Measurements from ENCODE around the gene DCAF12. TPM values are rescaled to one million over a fixed set of nuclear protein-coding genes. Genes with fewer than 3 reads are reported as not detected.

The DCAF12 gene
- total RNA-seq, 1 donor = 21.3 TPM

DNA sequence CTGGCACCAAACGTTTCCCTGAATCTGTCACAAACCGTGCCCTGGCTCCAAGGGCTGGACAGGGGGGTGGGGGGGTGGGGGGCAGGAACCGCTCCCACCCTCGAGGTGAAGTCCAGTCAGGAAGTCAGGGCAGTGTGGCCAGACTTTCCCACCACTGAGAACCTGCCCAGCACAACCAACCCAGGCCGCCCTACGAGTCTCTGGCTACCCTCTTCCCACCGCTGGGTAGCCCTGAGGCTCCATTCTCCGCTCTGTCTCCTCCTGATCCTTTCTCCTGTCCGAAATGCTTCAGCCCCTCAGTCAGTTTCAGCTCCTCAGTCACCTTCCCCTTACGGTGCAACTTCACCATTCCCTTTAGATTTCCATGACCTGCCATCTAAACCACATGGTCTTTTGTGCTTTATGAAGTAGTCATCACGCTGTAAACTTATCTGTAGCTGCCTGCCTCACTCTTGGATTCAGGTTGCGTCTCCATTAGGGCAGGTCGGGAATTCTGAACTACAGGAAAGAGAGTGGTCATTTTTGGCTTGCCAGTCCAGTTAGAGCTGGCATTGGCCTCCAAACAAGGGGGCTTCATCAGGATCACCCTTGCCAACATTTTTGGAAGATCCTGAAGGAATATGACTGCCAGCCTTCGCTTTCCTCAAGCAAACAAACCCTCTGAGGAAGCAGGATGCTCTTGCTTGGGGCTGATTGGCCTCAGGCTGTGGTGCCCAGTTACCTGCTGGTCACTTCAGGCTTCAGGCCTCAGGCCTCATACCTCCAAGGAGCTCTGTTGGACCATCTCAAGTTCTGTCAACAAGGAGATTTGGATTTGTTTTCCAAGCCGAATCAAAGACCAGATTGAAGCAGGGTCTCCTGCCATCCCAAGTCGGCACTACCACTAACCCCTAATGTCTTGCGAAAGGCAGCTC lies 794 bp upstream of the DCAF12 start:
- no peak for DNase-seq (ENCODE audit: low read depth in 2 of 3, low spot score in 2 of 3)

DNA sequence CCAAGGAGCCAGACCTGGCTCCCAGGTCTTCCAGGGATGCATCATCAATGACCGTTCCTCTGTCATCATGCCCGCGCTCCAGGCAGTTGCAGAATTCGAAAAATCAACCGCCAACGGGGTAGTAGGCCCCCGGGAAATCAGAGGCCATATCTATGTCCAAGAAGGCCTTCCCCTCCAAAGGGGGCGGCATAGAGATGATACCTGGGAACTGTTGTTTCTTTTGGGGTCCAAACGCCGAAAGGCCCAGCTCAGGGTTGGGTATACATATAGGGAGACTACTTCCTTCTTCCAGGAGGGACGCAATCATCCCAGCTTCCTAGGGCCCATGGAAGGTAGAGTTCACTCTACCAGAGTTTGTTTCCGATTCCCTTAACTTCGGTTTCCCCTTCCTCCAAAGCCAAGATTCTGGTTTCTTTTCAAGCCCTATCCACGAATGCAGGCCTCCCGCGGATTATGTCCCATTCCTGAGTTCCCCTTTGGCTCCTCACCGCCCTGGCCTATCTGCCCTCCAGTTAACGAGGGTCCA lies 754 bp downstream of the DCAF12 start:
- DNase-seq (ENCODE audit: low read depth in 2 of 3, low spot score in 2 of 3) = no peak

DNA sequence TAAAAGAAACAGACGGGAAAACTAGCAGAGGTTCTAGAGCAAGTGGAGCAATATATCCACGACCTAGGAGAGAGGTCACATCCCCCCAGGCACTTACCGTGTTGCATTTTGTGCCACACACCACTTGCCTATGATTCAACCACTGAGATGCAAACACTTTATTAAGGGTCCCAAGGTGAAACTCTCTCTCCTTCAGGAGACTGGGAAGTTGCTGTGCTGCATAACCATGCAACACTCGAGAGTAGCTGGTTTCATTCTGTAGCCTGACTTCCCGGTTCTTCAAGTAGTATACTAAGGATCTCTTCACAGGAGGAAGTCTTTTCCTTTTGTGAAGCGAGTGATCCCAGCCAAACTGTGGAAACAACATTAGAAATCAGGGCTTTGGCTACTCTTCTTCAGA lies 1.6 kb downstream of the DCAF12 start:
- DNase-seq (ENCODE audit: low read depth in 2 of 3, low spot score in 2 of 3) = no peak

DNA sequence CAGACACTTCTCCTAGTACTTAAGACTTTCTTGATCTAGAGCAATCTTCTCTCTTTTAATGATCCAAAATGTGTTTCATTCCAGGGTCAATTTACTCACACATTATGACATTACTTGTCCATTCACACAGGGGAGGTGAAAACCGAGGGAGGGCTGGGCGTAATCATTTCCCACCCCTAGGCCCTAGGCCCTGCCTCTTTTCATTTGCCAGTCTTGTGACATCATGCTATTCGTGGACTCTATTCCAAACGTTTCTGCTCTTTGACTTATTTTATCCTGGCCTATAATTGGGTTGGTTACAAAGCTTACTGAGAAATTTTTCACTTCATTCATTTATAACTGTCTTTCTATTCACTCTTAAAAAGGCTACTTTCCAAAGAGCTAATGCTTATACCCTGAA lies 2.4 kb downstream of the DCAF12 start:
- no peak for DNase-seq (ENCODE audit: low read depth in 2 of 3, low spot score in 2 of 3)

DNA sequence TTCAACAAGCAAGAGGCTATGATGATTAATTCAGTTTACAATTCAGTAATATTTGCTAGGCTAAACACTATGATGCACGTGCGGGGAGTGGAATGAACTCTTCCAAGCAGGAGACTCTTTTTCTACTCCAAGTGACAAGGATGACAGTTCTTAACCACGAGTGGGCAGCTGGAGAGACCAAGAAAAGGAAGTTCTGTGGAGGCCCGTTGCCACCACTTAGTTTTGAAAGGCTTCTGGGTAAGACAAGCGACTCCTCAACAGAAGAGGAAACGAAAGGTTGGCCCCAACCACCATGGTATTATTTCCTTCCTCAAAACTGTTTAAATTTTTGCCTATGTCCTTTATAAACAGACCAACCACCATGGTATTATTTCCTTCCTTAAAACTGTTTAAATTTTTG lies 2.8 kb downstream of the DCAF12 start:
- DNase-seq (ENCODE audit: low read depth in 2 of 3, low spot score in 2 of 3) = peak in 2 of 3 donors; percentile 87 to 95

DNA sequence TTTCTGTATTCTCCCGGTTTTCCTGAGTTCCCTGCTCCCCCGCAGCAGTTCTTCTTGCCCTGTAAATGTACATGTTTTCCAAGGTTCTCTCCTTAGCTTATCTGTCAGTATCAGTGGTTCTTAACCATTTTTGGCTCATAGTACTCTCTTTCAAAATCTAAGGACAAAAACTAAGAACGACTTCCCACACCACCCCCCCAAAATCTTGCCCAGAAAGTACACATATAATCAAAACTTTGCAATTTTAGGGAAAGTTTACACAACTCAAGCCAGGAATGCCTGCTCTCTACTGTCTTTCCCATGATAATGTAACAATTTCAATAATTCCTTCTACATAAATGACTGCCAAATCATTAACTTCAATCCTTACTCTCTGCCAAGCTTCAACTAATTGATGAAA lies 4.5 kb downstream of the DCAF12 start:
- DNase-seq (ENCODE audit: low read depth in 2 of 3, low spot score in 2 of 3) = no peak

DNA sequence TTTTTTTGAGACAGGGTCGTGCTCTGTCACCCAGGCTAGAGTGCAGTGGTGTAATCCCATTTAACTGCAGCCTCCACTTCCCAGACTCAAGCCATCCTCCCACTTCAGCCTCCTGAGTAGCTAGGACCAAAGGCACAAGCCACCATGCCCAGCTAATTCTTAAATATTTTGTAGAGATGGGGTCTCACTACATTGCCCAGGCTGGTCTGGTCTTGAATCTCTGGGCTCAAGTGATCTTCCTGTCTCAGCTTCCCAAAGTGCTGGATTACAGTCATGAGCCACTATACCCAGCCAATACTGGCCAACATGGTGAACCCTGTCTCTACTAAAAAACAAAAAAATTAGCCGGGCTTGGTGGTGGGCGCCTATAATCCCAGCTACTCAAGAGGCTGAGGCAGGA lies 6.8 kb downstream of the DCAF12 start:
- DNase-seq (ENCODE audit: low read depth in 2 of 3, low spot score in 2 of 3) = no peak

DNA sequence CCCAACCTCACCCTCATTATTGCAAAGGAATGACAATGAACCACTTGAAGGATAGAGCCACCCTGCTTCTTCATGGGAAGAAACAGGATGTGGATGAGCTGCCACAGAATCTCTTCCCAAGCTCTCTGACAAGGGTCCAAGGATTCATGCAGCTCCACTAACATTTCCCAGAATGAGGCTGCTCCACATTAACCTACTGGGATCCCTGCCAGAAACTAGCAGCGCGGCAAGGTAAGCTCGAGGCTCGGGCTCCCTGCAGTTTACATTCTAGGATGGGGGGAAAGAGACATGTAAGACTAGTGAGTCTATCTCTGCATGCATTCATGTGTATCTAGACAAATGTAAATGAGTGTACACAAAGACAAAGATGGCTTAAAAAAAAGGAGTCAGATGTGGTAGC lies 12.1 kb downstream of the DCAF12 start:
- DNase-seq (ENCODE audit: low read depth in 2 of 3, low spot score in 2 of 3) = no peak

DNA sequence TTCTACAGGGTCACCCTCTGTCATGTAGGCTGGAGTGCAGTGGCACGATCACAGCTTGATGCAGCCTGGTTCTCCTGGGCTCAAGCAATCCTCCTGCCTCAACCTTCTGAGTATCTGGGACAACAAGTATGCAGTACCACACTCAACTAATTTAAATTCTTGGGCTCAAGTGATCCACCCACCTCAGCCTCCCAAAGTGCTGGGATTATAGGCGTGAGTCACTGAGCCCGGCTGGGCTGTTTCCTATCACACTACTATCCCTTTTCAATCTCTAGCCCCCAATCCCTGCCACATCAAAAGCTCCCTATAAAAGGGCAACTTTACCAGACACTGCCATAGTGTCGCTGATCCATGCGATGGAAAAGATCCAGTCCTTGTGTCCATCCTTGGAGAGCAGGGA lies 20.4 kb downstream of the DCAF12 start:
- no peak for DNase-seq (ENCODE audit: low read depth in 2 of 3, low spot score in 2 of 3)

DNA sequence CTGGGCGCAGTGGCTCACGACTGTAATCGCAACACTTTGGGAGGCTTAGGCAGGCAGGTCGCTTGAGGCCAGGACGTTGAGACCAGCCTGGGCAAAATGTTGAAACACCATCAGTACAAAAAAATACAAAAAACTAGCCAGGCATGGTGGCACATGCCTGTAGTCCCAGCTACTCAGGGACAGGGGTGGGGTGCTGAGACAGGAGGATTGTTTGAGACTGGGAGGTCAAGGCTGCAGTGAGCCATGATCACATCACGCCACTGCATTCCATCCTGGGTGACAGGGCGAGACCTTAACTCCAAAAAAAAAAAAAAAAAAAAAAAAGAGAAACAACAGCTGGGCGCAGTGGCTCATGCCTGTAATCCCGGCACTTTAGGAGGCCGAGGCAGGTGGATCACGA lies 23.7 kb downstream of the DCAF12 start:
- no peak for DNase-seq (ENCODE audit: low read depth in 2 of 3, low spot score in 2 of 3)

DNA sequence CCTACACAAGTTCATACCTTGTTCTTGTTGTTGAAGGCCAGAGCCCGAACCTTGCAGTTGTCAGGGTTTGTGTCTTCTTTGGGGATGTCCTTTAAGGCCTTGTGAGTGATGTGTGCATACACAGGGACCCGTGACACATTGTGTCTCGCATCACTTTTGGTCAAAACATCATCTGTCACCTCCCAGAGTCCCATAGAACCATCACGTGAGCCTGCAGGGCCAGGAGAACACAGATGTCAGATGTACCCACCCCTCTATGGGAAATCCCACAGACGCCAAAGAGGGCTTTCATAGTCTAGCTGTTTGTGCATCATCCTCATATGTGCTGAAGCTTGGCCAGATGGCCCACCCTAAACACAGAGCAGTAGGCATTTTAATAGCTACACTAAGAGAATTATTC lies 28.2 kb downstream of the DCAF12 start:
- no peak for DNase-seq (ENCODE audit: low read depth in 2 of 3, low spot score in 2 of 3)

DNA sequence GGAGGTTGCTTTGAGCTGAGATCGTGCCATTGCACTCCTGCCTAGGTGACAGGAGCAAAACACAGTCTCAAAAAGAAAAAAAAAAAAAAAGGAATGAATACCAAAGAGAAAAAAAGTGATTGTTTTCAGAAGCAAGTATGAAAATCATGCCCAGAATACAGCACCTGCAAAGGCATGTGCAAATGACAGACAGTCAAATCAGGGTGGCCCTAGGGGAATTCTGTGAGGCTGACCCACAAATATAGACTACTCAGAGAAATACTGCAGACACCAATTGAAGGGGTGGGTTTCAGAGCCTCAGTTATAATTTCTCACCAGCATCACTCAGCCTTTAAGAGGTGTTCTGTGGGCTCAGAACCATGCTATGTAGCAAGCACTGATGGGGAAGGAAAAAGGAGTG lies 28.6 kb downstream of the DCAF12 start:
- DNase-seq (ENCODE audit: low read depth in 2 of 3, low spot score in 2 of 3) = no peak

DNA sequence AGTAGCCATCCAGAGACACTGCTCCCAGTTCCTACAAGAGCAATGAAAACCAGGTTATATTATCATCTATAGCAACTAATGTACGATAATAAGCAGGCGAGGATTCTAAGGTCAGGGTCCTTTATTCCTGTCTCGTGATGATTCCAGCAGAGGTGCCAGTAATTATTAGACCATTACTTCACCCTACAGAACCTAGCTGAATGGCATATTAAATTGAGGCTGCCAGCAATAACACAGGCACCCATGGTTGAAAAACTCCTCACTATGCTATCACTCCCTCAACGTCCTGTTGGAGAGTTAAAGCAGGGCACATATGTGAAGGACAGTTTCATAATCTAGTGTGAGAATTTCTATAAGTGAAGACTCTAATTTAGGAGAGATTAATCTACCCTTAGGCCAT lies 29.7 kb downstream of the DCAF12 start:
- DNase-seq (ENCODE audit: low read depth in 2 of 3, low spot score in 2 of 3) = no peak

DNA sequence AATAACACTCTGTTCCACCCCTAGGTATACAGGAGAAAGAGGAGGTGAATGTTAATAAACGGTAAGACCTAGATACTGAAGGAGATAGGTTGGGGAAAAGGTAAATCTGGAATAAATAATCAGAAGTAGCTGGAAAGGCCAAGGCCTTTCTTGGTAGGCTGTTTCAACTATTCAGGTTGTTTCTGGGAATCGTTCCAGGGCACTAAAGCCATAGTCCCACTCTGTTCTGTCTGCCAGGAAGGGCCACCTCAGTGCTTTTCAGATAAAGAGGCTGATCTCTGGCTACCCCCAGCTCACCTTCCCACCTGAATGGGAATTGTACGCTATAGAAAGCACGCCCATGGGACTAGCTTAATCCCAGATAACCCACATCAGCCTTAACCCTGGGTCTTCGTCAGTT lies 32.9 kb downstream of the DCAF12 start:
- DNase-seq (ENCODE audit: low read depth in 2 of 3, low spot score in 2 of 3) = no peak

DNA sequence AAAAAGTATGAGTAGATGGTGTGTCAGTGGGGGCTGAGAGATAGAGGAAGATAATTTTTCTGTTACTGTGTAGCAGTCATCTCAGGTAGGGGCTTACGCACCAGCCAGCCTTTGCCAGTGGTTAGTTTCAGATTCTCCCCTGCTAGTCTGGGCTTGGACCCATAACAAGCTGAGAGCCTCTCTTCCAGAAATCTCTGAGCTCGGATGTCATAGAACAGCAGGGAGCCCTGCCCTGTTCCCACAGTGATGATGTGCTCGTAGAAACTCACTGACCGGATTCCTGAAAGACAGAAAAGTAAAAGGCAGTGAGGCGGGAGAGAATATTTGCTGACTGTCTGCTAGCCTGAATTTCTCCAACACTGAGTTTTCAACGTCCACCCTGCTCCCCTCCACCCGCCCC lies 37.2 kb downstream of the DCAF12 start:
- DNase-seq (ENCODE audit: low read depth in 2 of 3, low spot score in 2 of 3) = no peak

DNA sequence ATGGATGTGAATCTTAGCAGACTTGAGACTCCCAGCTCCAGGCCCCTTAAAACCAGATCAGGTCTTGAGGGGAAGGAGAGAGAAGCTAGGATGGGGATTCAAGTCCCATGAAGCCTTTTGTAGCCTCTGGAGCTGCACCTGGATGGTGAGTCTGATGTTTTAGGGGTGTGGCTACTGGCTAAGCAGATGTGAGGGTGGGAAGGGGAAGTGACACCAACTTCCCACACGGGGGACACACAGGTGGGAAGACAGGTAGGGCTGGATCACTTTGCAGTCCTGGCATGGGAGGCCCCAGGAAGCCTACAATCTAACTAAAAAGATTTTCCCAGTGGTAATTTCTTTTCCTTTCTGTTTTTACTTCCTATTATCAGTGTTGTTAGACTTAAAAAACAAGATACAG lies 39.1 kb downstream of the DCAF12 start:
- no peak for DNase-seq (ENCODE audit: low read depth in 2 of 3, low spot score in 2 of 3)

DNA sequence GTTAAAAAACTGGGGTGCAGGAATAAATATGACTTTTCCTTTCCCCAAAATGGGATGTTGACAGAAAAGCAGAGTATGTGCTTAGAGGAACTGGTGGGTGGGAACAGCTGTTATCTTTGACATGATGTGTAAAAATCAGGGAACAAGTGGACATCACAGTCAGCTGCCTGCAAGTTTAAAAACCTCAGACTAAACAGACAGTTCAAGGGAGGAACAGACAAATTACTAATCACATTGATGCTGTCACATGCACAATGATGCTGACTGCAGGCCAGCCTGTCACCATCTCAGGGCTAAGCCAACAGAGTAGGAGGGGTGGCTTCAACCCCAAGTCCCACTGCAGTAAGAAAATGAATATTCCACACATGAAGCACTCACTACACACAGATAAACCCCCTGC lies 39.6 kb downstream of the DCAF12 start:
- no peak for DNase-seq (ENCODE audit: low read depth in 2 of 3, low spot score in 2 of 3)

DNA sequence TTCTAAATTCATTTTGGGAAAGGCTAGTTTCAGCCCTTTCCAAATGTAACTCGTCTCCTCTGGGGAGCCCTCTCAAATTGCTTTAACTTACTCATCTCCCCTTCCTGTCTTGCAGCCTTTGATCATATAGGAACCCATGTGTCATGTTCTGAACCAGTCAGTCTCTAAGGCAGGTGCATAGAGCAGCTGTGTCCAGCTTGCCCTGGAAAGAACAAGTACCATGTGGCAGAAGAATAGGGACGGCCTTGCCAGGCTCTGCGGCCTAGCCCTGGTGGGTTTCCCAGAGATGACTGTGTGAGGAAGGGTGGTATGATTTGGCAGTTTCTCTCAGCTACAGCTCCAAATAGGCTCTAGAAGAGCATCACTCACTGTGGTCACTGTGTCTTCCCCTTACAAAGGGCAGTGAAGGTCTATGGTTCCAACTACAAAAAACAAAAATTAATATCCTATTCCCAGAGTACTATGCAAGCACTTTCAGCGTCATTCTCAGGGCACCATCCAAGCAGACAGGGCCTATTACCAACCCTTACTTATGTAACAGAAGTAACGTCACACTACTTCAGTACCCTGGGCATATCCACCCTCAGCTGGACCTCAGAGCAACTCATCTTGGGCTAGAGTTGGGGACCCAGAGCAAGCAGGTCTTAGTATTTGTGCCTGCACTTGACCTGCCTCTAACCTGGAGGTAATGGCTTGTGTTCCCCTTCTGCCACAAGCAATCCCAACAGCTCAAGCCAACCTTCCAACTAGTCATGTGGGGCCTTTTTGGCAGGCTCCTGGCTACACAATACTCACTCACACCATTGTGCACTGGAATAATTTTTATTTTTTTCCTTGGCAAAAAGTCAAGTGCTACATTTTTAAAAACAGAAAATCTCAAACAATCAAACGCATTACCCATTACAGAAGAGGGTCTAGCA lies 40.7 kb downstream of the DCAF12 start:
- no peak for DNase-seq (ENCODE audit: low read depth in 2 of 3, low spot score in 2 of 3)

DNA sequence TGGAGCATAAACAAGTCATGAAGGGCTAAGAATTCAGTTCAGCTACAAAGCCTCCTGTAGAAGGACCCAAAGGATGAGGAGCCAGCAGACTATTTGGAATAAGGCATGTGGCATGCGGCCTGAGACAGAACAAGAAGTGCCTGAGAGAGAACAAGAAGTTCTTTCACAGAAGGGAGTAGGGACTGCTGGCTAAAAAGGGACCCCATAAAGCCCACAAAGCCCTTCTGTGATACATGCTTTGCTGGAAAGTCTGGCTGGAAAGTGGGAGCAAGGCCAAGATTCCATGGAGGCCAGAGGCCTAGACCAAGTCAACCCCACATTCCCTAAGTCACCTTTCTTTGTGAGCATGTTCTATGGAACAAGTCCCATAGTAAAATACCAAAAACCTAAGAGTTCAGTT lies 41.9 kb downstream of the DCAF12 start:
- DNase-seq (ENCODE audit: low read depth in 2 of 3, low spot score in 2 of 3) = no peak

DNA sequence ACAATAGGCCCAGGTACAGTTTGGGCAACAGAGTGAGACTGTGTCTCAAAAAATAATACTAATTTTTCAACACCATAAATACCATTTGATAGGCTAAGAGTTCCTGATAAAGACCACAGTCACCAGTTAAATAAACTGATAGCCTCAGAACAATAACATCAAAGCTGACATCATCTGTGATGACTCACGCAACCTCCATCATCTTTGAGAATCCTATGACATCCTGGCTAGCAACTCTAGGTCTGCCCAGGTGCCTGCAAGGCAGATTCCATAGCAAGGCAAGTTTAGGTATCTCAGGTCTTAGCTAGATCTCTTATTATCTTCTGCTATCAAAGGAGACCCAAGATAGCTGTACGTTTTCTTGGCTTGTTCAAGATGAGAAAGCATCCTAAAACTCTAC lies 47.3 kb downstream of the DCAF12 start:
- no peak for DNase-seq (ENCODE audit: low read depth in 2 of 3, low spot score in 2 of 3)

DNA sequence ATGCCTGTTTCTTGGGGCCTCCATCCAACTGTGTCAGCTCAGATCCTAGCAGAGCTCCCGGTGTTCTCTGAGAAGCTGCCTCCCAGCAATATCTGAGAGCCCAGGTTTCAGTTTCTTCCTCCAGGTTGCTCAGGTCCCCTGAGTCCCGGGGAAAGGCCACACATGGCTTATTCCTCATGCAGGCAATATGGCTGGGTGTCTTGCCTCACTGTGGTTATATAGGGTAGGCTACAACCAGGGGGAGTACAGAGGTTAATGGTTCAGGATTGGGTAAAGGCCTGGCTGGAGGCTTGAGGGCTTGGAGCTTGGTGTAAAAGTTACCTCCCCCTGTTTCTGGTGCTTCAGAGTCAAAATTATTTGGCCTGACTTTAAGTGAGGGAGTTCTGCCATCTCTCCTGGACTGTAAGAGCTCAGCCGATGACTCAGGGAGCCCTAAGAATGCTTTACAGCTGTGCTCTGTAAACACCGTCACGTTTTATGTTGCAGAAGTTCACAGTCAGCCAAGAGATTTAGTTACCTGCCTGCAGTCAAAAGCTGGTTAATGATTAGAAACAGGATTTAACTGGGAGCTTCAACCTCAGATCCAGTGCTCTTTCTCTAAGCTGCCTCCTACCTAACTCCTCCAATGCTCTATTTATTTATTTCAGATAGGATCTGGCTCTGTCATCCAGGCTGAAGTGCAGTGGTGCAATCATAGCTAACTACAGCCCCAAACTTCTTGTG lies 53.5 kb downstream of the DCAF12 start:
- DNase-seq (ENCODE audit: low read depth in 2 of 3, low spot score in 2 of 3) = no peak
